NCI-H345 treated with DMSO at 0.1 percent for 48 hours (cell line): ENCODE results near the gene OR4Q2.
"Not testable (repeated sequence)": the region's sequence is repeated elsewhere in the genome, so short reads cannot be mapped to it uniquely, and the experiment has no call there.

Experiments
- DNase-seq: peaks from one replicate; lab custom pipeline; 2025; ENCODE audit not compliant: unreplicated experiment; lab: John Stamatoyannopoulos, UW

OR4Q2 gene

DNA sequence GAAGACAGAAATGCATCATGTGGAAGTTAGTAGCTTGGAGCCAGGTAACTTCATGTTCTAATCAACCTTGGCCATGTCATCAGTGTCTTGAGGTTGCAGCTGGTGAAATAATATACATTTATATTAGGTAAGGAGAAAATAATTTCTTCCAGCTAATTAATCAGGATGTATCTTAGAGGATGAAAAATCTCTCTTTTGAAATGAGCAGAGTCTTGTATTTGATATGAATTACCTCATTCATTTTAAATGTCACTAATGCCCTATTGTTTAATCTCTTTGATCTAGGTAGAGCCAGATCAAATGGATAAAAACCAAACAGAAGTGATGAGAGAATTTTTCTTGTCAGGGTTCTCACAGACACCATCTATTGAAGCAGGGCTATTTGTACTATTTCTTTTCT, at the start of gene OR4Q2:
TSS of gene OR4Q2 (plus strand) at position 301 of the 400 bp plus-strand sequence.
- no peak for DNase-seq

DNA sequence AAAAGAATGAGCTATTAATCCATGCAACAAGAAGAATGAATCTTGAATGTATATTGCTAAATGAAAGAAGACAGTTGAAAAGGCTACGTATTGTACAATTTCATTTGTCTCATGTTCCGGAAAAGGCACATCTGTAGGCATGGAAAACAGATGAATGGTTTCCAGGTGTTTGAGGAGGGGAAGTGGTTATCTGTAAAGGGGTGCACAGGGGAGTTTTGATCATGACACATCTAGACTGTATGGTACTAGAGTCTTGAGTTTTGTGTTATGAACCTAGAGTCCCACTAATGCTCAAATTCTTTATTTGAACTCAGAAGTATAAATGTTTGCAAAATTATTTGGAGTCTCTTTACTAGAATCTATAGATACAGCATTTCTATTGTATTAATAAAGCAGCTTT, 32.2 kb upstream of the OR4Q2 start:
- not testable (repeated sequence) for DNase-seq

DNA sequence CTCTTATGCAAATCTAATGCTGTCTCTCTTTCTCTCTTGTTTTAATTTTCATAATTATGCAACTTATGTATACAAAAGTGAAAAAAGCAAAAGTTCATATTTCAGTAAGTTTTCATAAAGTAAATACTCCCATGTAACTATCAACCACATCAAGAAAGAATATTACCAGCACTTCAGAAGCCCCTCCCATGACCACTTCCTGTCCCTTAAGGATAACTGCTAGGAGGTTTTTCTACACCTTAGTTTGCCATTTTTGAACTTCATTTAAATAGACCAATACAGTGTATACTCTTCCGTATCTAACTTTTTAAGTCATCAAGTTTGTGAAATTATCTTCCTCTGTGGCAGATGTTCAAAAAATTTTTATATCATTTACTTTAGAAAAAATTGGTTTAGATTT, 27.1 kb upstream of the OR4Q2 start:
- DNase-seq: no peak

DNA sequence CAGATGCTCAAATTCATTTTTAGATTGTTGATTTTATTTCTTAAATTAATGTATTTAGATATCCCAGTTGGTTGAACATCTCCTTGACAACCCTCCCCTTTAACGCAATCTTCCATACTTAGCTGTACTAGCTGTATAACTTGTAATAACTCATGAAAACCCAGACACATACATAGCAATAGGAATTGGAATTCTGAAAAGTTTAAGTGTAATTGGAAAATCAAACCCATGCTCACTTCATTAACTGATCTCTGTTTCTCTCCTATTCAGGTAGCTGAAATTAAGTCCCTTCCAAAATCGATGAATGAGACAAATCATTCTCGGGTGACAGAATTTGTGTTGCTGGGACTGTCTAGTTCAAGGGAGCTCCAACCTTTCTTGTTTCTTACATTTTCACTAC, 26.7 kb upstream of the OR4Q2 start, which contains the start of gene OR4K15:
TSS of gene OR4K15 (plus strand) at position 301 of the 400 bp plus-strand sequence. CDS start at position 301, 0 bp downstream.
- no peak for DNase-seq

GRCh38 chr14:19993438-19993837, 8.5 kb upstream of the OR4Q2 start:
- DNase-seq: no peak

DNA sequence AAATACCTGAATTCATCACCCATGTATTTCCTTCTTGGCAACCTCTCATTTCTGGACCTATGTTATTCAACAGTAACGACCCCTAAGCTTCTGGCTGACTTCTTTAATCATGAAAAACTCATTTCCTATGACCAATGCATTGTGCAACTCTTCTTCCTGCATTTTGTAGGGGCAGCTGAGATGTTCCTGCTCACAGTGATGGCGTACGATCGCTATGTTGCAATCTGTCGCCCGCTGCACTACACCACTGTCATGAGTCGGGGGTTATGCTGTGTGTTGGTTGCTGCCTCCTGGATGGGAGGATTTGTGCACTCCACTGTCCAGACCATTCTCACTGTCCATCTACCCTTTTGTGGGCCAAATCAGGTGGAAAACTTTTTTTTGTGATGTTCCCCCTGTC, 356 bp downstream of the OR4Q2 start:
- DNase-seq: no peak

DNA sequence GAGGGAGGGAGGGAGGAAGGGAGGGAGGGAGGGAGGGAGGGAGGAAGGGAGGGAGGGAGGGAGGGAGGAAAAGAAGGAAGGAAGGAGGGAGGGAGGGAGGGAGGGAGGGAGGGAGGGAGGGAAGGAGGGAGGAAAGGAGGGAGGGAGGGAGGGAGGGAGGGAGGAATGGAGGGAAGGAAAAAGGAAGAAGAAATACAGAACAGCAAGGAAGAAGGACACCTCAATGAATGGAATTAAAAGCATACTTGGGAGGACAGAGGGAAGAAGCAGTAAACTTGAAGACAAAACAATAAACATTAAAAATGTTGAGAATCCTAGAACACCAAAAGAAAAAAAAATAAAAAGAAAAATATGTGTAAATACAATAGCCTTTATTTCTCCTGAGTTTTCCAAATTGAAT, 6.2 kb downstream of the OR4Q2 start:
- no peak for DNase-seq

DNA sequence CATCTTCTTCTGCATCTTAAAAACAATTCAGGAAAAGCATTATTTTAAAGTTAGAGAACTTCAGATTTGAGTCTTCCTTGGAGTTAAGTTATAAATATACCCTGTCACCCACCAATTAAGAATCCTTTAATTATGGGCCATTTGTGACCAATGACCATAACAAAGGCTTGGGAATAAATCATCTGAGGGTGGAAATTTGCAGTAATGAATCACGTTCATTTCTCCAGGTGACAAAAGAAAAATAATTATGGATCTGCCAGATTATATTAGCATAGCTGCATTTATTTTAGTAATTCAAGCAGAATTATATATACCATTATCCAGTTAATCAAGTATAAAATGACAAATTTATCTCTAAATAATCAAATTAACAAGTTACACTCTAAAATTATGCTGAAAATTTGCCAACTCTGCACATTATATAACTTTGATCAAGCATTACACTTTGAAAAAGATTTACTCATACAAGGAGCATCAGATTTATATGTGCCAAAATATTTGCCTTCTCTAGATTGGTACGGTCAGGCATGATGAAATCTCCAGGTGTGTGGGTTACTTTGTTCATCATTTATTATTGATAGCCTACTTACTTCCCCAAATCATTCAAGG, 17.4 kb downstream of the OR4Q2 start, which contains the start of gene OR4K14:
TSS of gene OR4K14 (minus strand) at position 51 of the 609 bp plus-strand sequence. CDS start 4,114 bp downstream, outside the sequence.
- no peak for DNase-seq

DNA sequence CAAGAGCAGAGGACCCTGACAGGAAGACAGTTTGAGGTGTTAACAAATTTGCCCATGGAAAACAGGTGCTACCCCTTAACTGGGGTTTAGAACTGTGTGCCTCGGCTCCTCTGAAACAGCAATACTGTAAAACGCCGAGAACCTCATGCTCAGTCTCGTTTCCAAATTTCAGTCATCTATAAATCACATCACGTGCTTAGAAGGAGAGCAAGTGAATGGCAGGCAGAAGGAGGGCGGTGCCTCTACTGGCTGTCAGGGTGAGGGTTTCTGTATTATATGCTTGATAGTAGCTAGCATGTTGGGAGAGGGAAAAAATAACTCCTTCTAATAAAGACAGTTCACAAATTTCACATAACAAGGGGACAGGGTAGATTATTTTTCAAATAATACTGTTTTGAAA, 29.1 kb downstream of the OR4Q2 start:
- no peak for DNase-seq

DNA sequence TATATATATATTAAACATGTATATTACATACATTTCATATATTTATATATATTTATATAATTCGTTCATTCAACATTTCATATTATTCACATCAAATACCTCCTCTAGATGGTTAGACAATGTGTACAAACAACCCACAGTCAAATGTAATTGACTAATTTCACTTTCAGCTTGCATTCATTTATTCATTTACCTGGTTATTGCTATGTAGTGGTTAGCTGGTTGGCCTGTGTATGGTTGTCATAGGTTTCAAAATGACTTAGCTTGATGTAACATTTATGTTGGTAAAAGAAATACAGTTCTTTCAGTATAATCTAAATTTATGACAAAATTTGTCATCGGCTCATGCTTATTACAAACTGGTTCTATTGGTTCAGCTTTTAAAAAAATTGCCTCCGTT, 33.5 kb downstream of the OR4Q2 start:
- DNase-seq: no peak

DNA sequence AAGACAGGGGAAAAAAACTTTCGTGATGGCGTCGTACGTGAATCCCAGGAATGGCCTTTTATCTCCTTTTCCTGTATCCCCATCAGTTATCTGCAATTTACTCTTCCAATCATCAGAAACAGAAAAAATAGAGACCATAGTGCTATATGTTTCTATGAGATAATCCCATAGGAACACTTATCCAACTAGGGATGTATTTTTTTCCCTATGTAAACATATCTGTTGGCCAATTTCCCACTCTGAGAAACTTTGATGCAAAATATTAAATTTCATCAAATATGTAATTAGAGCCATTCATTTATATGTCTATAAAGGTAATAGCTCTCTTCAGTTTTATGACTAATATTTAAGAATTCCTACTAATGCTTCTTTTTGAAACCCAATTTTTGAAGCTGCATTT, 34.0 kb downstream of the OR4Q2 start, which contains the start of gene OR4K13:
TSS of gene OR4K13 (minus strand) at position 101 of the 400 bp plus-strand sequence. CDS start 1,280 bp downstream, outside the sequence.
- no peak for DNase-seq

DNA sequence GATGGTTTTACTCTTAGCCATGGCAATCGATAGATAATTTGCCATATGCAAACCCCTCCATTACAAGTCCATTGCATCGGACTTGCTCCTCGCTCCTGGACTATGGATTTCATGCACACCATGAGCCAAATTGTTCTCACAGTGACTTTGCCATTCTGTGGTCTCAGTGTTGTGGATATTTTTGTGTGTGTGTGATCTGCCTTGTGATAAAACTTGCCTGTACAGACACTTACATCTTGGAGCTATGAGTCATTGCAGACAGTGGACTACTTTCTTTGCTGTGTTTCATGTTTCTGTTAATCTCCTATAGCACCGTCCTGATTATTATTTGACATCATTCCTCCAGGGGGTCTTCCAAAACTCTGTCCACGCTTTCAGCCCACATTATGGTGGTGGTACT, 42.3 kb downstream of the OR4Q2 start:
- DNase-seq: no peak

- DNase-seq: no peak
Measured at GRCh38 chr14:20048202-20048601, 46.2 kb downstream of the OR4Q2 start.
